Endothelial cell of hepatic sinusoid (primary cell): ENCODE data around the gene SRXN1.
"Not testable (repeated sequence)": the region's sequence is repeated elsewhere in the genome, so short reads cannot be mapped to it uniquely, and the experiment has no call there.

Experiments used
- in situ Hi-C: cut with HindIII; loops from 2 replicates; pipeline ENCODE4 v1.10.0; 2017; ENCODE audit warnings: low sequenced_read_pairs

SRXN1 gene

DNA sequence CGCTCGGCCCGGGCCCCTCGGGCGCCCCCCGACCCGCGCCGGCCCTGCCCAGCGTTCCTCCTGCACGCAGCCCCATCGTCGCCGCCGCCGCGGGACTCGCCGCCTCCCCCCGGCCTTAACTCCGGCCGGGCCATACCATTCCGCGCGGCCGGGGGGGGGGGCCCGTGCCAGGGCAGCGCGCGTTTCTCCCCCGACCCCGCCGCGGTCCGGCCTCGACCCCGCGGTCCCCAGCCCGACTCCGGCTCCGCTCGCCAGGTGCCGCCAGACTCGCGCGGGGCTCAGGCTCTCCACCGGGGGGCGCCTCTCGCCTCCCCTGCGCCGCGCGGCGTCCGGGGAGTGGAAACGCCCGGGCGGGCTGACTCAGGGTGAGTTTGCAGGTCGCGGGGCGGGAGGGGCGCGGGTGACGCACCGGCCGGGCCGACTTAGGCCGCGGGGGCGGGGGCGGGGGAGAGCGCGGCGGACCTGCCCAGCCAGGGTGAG, at the start of gene SRXN1:
TSS of gene SRXN1 (minus strand) at position 91 of the 480 bp plus-strand sequence. CDS start at position 76, 15 bp downstream.
- in situ Hi-C loops: no loop called here

DNA sequence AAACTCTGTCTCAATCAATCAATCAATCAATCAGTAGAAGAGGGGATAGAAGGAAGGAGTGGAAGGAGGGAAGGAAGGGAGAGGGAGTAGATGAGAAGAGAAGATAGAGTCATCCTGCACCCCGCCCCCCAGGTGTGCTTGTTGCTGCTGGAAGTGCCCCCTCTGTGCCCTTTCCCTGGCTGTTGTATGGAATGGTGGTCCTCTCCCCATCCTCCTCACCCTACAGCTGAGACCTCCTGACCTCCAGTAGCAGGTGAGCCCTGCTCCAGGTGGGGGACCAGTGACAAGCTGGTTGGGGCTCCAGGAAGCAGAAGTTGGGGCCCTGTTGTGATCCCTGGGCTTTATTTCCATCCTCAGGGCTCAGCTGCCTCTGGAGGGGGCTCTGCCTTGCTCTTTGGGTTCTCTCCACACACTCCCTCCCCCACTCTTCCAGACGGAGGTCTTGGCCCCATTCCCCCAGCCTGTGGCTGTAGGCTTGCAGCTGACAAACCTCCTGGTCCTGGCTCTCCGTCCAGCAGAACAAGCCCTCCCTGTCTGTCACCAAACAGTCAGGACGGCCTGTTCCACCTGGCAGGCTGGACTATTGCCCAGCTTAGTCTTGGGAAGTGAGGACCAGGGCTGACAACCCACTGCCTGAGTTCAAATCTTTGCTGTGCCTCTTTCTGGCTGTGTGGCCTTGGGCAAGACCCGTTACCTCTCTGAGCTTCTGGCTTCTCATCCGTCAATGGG, 48.6 kb upstream of the SRXN1 start:
- in situ Hi-C loops: no loop called here

DNA sequence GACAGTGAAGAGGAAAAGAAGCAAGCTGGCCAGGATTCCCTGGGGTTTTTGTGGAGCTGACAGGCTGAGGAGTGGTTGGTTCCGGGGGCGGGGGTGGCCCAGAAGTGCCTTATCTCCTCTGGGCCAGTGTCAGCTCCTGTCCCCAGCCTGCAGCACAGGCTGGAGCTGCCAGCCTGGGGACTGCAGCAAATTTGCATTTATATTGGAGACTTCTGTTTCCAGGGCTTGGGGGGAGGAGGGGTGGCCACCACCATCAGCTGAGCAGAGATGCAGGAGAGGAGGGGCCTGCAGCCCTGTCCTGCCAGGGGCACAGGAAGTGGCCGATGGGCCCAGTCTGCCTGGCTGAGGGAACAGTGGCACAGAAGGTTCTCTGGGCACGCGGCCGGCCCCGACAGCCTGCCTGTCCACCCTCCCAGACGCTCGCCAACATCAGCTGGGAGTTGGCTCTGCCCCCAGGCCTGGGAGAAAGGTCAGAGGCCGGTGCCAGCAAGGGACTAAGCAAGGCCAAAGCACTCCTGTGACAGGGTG, 46.9 kb upstream of the SRXN1 start:
- in situ Hi-C loops: no loop called here

DNA sequence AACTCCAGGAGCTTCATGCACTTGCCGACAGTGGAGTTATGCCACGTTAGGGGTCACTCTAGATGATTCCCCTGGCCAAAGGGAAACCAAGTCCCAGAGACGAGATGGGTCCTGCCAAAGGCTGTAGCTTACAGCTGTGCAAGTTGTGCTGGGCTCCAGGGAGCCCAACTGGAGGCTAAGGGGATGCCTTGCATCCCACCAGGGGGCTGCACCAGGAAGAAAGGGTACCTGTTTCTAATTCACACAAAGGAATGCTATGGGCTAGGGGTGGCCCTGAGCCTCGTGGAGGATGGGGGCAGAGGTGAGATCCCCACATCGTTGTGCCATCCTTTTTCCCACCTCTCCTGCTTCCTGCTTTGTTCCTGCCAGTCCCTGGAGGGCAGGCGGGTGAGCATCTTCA, 46.3 kb upstream of the SRXN1 start:
- in situ Hi-C loops: no loop called here

DNA sequence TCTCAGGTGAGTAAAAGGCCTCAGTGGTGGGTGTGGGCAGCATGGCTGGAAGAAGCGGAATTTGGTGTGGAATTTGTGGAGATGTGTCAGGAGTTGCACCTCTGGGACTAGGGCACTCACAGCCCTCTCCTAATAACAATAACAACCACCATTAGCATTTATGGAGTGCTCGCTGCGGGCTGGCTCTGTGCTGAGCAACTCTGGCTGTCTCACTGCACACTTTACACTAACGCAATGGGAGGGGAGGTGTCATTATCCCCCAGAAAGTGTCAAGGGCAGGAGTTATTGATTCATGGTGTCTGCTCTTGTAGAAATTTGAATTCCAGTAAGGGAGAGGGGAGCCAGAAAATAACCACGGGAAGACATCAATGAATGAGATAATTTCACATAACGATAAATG, 45.3 kb upstream of the SRXN1 start:
- in situ Hi-C loops: no loop called here

DNA sequence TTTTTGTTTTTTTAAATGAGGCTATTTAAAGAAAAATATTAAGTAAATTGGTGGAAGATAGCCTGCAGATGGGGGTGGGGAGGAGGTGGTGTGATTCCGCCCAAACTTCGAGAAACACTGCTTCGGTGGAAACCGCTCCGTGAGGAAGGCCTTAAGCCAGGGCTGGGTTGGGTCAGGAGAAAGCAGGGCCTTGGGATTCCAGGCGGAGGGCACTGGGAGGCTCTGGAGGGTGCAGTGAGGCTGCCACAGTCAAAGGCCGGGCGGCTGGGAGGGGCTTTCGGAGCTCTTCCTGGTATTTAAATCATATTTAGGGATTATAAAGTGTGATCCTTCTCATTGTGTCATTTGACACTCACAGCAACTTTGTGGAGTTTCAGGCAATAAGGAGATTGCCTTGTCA, 44.8 kb upstream of the SRXN1 start:
- in situ Hi-C loops: no loop called here

DNA sequence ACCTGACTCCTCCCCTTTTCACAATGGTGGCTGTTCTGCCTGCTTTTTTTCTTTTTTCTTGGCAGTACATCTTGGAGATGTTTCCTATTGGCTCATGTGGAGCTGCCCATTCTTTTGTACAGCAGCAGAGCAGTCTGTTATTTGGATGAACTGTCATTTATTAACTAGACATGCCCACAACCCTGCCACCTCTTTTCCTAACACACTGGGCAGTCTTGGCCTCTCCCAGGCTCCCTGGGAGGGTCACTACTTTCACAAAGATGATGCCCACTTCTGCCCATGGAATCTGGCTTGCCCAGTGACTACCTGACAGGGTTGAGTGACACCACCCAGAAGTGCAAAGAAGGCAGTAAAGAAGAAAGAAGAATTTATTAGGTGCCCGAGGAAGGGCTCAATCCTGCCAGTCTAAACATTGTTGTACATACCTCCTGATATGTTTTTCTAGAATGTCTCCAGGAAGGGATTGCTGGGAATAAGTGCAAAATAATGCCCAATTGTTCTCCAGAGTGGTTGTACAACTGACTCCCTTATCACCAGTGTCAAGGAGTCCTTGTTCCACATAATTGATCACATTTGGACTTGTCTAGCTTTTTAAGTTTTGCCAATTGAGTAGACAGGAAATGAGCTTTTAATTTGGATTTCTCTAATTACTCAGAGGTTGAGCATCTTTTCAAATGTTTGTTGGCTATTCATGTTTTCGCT, 42.3 kb upstream of the SRXN1 start:
- in situ Hi-C loops: no loop called here

DNA sequence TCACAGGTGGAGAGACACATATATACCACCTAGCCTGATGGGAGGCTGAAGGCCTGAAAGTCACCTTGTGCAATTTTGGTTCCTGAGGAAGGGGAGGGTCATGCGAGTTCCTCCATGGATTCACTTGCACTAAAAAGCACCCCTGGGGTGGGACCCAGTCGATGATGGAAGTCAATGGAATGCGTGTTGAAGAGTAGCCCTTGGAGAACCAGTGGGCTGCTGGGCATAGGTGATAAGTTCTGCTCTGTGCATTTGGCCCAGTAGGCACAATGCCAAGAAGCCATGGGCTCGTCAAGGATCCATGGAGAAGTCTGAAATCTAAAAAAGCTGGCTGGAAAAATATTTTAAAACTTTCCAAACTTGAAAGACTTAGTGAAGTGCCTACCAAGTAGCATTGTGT, 41.5 kb upstream of the SRXN1 start:
- in situ Hi-C loops: no loop called here

DNA sequence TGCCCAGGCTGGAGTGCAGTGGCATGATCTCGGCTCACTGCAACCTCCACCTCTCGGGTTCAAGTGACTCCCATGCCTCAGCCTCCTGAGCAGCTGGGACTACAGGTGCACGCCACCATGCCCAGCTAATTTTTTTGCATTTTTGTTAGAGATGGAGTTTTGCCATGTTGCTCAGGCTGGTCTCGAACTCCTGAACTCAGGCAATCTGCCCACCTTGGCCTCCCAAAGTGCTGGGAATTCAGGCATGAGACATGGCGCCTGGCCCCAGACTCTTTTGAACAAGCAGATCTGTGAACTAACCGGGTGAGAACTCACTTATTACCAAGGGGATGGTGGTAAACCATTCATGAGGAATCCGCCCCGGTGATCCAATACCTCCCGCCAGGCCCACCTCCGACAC, 40.8 kb upstream of the SRXN1 start:
- in situ Hi-C loops: not testable (repeated sequence)

DNA sequence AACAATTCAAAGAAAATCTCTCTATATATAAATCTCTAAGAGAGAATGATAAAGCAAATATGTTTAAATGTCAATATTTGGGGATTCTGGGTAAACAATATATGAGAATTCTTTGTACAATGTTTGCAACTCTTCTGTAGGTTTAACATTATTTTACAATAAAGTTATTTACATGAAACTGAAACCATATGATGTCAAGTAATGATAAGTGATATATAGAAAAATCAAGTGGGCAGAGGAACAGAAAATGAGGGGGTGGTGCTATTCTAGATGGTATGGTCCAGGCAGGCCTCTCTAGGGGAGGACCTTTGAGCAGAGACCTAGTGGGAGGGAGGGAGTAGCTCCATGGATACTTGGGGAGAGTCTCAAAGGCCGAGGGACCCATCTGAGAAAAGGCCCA, 39.0 kb upstream of the SRXN1 start:
- in situ Hi-C loops: no loop called here

DNA sequence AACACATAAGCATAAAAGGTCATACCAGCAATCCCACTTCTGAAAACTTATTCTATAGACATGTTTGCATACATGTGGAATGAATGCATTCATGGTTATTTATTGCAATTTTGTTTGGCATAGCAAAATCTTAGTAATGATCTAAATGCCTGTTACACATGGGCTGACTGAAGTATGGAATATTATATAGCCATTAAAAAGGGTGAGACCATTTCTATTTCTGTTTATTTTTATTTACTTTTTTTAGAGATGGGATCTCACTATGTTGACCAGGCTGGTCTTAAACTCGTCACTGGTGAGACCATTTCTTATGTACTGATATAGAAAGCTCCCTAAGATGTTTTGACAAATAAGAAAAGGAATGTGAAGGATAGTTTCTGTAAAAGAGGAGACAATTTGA, 36.9 kb upstream of the SRXN1 start:
- in situ Hi-C loops: no loop called here

DNA sequence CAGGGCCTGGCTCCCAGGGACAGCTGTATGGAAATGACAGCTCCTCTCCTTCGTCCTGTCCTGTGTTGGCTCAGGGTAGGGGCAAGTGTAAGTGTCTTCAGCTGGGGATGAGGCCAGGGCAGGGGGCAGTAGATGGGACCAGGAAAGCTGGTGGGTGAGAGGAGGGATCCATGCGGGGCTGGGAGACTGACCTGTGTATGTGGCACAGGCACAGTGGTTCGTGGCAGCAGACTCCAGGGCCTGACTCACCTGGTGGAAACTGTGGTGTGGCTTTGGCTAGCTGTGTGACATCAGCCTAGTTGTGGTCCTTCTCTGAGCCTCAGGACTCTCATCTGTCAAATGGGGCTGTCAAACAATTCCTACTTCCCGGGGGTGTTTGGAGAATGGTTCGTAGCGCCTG, 36.3 kb upstream of the SRXN1 start:
- in situ Hi-C loops: no loop called here

DNA sequence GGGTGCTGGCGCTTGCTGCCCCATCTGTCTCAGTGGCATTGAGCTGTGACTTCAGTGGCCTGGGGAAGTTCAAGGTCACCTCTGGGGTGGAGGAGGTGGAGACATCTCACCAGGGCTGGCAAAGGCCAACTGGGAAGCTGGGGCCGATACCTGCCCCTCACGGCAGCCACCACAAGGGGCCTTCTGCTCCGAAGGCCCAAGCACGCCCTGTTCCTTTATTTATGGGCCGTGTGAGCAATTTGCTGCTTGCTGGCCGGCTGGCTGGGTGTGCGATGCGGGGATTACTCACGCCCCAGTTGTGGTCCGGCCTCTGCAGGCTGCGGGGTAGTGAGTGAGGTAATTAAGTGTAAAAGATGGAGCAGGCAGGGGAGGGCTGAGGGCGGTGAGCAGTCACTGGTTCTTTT, 35.8 kb upstream of the SRXN1 start:
- in situ Hi-C loops: no loop called here

DNA sequence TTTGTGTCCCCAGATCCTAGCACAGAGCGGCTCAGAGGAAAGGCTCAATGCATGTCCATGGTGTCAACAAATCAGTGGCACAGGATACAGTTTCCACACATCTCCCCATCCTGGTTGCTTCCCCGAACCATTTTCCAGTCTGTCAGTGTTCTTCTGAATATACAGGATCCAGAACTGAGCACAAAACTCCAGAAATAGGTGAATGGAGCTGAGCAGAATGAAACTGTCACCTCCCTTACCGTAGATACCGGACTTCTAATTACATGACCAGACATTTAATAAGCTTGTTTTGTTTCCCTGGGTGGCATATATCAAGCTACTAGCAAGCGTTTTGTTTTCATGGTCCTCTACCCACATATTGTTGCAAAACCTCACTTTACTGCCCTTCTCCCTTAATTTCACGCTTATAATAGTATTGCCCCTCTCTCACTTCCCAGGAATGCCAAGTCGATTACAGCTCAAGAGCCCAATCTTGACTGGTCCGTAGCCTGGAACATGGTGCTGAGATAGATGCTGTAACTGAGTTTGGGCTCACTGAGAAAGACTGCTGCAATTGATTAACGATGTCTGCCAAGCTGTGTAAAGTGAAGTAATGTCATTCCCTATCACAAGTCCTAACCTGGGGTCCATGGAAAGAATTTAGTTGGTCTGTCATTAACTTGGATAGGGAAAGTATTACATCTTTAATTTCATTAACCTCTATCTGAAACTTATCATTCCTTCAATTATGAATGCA, 34.6 kb upstream of the SRXN1 start:
- in situ Hi-C loops: no loop called here

DNA sequence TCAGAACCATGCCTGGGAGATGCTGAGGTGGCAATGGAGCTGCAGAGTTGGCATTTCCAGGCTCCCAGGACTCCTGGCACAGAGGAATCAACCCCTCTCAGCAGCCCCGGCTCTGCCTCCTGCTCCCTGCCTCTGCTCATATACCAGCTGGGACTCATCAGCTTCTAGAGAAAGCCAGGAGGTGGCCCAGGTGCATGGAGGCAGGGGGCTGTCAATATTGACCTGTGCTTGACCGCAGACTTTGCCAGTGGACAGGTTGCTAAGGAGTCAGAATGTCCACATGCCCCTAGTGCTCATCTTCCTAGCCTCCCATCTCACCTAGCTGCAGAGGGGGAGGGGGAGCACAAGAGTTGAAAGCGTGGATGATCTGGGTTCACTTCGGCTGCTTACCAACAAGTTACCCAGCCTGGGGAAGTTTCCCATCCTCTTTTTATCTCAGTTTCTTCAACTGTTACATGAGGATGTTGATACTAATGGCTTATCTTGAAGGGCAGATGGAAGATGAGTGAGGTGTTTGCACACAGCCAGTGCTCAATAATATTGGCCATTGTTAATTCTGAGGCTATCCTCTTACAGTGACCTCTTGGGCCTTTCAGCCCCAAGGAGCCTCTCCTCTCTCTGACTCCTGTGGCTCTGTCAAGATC, 31.8 kb upstream of the SRXN1 start:
- in situ Hi-C loops: loop anchor here (5.0 kb wide), 1 partner anchor 98 kb away; no protein-coding TSS in a partner anchor

DNA sequence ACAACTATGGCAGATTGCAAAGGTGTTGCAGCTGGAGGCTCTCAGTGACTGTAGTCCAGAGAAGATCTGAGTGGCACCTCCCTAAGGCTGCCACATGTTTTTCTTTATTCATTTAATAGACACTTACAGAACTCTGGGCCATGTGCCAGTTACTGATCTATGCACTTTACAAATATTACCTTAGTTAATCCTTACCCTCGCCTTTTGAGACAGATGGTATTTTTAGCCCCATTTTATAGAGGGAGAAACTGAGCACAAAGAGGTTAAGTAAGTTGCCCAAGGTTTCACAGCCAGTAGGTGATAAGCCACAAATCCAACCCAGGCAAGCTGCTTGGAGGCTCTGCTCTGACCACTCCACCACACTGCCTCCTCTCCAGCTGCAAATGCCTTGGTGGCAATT, 29.1 kb upstream of the SRXN1 start:
- in situ Hi-C loops: loop anchor here (5.0 kb wide), 1 partner anchor 100 kb away; no protein-coding TSS in a partner anchor

DNA sequence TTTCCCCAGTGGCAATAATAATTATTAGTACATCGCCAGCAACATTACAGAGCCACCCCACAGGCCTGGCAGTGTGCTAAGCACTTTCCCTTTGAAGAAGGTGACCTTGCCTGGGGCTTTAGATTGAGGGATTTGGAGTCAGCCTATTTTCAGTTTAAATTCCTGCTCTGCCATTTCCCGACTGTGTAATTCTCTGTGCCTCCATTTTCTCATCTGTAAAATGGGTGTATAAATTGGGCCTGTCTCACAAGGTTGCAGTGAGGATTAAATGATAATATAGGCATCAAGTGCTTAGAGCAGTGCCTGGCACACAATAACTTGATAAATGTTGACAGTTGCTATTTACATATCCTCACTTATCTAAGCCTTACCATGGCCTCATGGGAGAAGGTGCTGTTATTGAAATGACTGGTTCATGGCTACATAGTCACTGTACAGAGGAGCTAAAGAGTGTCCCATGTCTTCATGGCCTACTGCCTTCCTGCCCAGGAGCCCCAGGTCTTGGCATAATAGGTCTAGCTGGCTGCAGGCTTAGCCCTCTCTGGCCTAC, 27.7 kb upstream of the SRXN1 start:
- in situ Hi-C loops: loop anchor here (5.0 kb wide), 1 partner anchor 102 kb away; no protein-coding TSS in a partner anchor

DNA sequence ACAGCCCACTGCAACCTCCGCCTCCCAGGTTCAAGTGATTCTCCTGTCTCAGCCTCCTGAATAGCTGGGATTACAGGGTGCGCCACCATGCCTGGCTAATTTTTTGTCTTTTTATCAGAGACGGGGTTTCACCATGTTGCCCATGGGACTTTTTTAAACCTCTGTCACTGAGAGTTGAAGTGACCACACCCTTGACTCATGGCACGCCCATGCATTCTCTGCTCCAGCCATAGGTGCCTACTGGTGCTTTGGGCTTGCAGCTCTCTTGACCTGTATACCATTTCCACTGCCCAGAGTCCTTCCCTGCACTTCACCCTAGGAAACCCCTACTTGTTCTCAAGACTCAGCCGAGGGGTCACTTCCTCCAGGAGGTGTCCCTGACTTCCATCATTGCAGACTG, 25.0 kb upstream of the SRXN1 start:
- in situ Hi-C loops: no loop called here

DNA sequence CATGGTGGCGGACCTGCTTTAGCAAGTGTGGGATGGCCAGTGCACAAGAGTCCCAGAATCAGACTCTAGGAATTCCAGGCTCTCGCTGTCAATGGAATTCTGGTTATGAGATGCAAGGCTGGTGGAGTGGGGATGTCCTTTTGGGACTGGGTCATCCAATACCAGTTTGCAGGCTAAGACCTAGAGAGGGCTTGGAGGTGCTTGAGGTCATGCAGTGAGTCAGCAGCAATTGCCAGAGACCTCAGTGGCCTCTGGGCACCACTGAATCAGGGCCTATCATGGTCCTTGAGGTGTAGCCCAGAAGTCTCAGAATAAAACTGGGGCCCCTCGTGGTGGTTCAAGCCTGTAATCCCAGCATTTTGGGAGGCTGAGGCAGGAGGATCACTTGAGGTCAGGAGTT, 24.0 kb upstream of the SRXN1 start:
- in situ Hi-C loops: no loop called here

DNA sequence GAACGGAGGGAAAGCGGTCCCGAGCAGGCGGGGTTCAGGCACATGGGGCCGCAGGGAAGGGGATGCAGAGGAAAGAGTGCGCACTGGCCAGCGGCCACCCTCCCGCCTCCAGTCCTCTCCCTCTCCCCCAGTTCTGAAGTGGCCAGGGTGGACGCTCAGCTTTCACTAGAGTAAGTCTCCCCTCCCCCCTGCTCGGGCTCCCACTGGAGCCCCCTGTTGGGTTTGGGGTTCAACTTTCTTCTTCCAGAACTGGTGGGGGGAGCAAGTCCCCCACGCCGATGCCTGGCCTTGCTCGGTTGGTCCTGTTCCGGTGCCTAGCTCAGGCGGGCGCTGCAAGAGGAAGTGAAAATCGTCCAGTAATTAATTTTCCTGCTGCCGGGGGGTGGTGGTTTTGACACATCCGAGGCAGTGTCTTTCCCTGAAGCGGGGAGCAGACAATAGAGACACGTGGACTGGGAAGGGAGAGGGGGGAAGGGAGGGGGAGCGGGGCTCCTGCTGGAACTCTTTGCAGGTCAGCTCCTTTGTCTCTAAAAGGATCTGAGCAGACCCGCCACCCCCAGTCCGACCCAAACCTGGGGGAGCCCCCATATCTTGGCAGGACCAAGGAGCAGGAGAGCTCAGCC, 23.4 kb upstream of the SRXN1 start:
- in situ Hi-C loops: no loop called here
